GM10266 (cell line): ENCODE measurements around the gene TNS3.

ENCODE experiments used
- DNase-seq: peaks from one replicate; pipeline ENCODE4 v3.0.0; 2012; ENCODE audit errors: extremely low spot score
- TF ChIP-seq, protein P1 (sequence below): IDR thresholded peaks from 2 replicates; pipeline ENCODE4 v1.5.1; 2012; ENCODE audit warnings: mild to moderate bottlenecking, low read depth; ENCODE audit not compliant: control insufficient read depth, insufficient read depth; ENCODE audit errors: missing control alignments

The TNS3 gene

DNA sequence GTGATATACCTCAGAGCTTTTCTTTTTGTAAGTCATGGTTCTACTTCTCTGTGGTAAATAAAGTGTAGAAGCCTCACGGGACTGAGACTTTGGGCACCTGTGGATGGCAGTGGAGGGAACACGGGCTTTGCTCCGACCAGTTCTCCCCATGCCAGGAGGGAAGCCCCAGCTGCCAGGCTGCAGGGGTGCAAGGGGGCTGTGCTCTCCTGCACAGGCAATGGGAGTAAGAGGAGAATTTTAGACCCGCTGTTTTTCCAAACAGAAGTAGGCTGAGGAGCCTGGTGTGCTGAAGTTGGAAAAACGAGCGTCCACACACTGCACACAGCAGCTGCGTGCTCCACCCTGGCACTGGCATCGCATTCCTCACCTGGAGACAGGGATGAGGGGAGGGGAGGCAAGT lies 282.4 kb downstream of the TNS3 start:
- TF ChIP-seq, protein P1, sequence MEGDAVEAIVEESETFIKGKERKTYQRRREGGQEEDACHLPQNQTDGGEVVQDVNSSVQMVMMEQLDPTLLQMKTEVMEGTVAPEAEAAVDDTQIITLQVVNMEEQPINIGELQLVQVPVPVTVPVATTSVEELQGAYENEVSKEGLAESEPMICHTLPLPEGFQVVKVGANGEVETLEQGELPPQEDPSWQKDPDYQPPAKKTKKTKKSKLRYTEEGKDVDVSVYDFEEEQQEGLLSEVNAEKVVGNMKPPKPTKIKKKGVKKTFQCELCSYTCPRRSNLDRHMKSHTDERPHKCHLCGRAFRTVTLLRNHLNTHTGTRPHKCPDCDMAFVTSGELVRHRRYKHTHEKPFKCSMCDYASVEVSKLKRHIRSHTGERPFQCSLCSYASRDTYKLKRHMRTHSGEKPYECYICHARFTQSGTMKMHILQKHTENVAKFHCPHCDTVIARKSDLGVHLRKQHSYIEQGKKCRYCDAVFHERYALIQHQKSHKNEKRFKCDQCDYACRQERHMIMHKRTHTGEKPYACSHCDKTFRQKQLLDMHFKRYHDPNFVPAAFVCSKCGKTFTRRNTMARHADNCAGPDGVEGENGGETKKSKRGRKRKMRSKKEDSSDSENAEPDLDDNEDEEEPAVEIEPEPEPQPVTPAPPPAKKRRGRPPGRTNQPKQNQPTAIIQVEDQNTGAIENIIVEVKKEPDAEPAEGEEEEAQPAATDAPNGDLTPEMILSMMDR, result no peak
- no peak for DNase-seq

DNA sequence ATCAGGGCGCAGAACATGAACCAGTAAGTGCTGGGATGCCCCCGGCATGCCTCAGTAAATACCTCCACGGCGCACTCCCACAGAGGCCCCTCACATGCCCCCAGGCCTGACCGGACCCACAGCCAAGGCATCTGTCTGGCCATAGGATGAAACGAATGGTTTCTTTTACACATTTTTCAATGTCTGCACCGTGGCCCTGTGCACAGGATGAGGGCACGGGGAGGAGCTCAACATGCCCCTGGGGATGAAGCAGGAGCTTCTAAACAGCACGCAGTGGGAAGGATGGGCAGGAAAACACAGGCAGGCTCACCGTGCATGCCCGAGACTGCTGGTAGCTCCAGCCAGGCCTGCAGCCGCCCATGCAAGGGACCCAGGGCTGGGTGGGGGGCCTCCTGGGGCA lies 283.3 kb downstream of the TNS3 start:
- TF ChIP-seq, protein P1, result no peak
- DNase-seq, result no peak

DNA sequence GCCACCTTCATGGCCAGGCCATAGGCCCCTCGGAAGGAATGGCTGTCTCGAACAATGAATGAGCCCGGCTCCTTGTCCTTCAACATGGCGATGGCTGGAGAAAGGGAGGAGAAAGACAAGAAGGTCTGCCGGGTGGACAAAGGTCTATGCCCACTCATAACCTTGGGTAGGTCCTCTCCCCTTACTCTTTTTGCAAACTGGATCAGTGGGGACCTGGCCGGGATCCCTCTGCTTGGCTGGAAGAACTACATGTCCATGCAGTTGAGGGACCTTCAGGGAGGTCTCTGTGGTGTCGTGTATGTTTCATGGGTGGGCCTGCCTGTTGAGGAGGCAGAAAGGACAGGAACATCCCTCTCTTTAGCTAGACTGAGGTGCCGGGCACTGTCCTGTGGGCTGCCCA lies 284.8 kb downstream of the TNS3 start:
- TF ChIP-seq, protein P1, result no peak
- DNase-seq, result no peak

DNA sequence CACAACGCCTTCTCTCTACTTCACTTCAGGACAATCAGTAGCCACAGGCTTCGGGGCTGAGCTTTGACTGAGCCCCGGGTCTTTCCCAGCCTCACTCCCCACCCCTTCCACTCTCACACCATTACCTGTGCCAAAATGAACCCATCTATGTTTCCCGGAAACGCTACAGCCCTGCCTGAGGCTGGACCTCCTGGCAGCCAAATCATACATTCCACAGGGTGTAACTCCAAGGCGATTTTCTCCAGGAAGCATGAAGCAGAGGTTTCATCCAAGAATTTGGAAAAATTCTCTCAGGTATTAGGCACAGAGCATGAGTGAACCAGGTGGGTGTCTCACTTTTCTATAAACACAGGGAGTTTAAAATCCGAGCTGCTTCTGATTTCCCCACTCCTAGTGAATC lies 286.3 kb downstream of the TNS3 start:
- DNase-seq, result no peak
- TF ChIP-seq, protein P1, result no peak

DNA sequence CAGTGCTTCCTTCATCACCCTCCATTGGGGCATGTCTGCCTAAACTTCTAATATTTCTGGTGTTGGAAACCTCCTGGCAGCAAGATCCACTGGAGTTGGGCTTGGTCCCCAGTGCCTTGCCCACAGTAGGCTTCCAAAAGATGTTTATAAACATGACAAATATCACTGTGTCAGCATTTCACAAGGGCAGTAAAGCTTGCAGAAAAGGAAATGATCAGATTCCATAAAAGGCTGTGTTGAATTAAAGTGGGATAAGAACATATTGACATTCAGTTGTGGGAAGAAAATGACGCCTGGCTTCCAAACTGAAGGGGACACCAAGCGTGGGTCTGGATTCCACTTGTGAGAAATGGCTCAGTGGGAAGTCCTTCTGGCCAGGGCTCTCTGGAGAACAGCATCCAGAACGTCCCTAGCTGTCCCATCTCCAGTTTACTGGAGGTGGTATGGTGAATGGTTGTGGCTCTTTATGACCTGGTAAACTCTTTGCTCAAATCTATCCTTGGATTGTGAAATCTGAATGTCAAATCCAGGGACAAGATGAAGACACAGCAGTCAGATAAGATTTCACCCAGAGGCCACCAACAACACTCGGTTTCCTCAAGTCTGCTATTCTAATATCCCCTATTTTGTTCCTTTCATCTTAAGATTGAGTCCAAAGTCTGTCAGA lies 287.2 kb downstream of the TNS3 start:
- no peak for DNase-seq
- TF ChIP-seq, protein P1, result no peak

DNA sequence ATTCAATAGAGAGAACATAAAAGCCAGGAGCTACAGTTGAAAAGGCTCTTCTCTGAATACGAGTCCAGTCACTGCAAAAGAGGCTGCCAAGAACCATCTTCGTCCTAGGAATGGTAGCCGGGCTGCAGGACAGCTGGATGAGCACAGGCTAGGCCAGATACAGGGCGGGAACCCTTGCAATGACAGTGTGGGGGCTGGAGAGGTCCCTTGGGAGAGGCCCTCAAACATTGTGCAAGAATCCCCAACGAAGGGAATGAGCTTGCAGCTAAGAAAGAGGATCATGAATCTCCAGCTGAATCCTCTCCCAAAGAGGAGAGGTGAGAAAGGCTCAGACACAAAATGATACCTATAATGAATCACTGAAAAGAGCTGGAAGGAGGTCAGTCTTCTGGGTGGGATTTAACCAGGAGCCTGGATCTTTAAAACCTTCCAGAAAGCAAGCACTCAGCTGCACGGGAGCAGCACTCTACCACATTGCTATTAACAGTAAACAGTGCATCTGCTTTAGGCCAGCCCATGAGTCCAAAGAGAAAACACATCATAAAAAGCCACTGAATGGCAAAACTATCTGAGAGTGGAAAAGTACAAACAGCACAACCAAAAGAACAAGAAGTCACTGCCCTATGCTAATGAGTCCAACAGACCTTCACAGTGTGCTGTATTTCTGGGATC lies 287.9 kb downstream of the TNS3 start:
- DNase-seq, result no peak
- TF ChIP-seq, protein P1, result no peak

DNA sequence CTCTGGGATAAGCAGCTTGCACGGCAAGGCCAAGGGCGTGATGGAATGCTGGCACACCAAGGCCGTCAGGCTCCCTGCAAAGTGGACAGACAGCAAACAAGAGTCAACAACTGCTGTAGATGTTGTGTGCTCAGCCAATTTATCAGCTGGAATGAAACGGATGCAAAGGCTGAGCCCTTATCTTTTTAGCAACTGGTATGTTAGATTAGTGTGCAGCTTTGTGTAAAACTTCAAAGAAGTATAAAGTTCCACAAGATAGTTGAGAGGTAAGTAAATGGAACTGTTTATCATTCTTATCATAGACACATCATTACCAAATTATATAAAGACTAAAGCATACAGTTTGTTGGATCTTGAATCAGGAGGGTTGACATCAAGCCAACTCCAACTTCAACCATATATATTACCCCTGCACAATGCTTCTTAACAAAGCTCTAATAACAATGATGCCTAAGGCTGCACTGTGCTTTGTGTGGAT lies 289.0 kb downstream of the TNS3 start:
- no peak for DNase-seq
- TF ChIP-seq, protein P1, result no peak
